HUDEP-2 (cell line): ENCODE results near the gene ZDHHC24.

Experiments
- DNase-seq, 76 experiments: peaks; one replicate each; lab custom pipeline; 2025; ENCODE audit not compliant: unreplicated experiment in 76 of 76; lab: John Stamatoyannopoulos, UW

The ZDHHC24 gene

GRCh38 chr11:66505276-66505816 is 40.5 kb downstream of the ZDHHC24 start:
- DNase-seq: no peak

- no peak for DNase-seq
Measured at GRCh38 chr11:66498506-66498905, 47.3 kb downstream of the ZDHHC24 start.

- DNase-seq: no peak
Measured at GRCh38 chr11:66497206-66497605, 48.6 kb downstream of the ZDHHC24 start.

- no peak for DNase-seq
Measured at GRCh38 chr11:66495401-66495854, 50.4 kb downstream of the ZDHHC24 start.

- DNase-seq: no peak
Measured at GRCh38 chr11:66494935-66495334, 50.9 kb downstream of the ZDHHC24 start.

- DNase-seq: no peak
Measured at GRCh38 chr11:66494458-66494857, 51.4 kb downstream of the ZDHHC24 start.

- DNase-seq: no peak
Measured at GRCh38 chr11:66493130-66493529, 52.7 kb downstream of the ZDHHC24 start.

GRCh38 chr11:66492161-66492865 is 53.5 kb downstream of the ZDHHC24 start:
- DNase-seq: no peak

- no peak for DNase-seq
Measured at GRCh38 chr11:66491315-66491935, 54.4 kb downstream of the ZDHHC24 start.

- DNase-seq: no peak
Measured at GRCh38 chr11:66489636-66490035, 56.2 kb downstream of the ZDHHC24 start.

- no peak for DNase-seq
Measured at GRCh38 chr11:66488957-66489356, 56.9 kb downstream of the ZDHHC24 start.

GRCh38 chr11:66484806-66485380 is 61.0 kb downstream of the ZDHHC24 start:
- no peak for DNase-seq

GRCh38 chr11:66480117-66480938 is 65.5 kb downstream of the ZDHHC24 start, which contains the start of gene DPP3:
Gene DPP3, plus strand, starts transcription at chr11:66480434. Its CDS starts 1,767 bp downstream, at chr11:66482201.
- DNase-seq: peak in 75 of 76 experiments; percentile 71 to 98 (median 95)

- peak in 23 of 76 experiments; percentile 5 to 76 (median 32) for DNase-seq
Measured at GRCh38 chr11:66479394-66480116, 66.3 kb downstream of the ZDHHC24 start.

GRCh38 chr11:66478729-66479393 is 67.0 kb downstream of the ZDHHC24 start:
- DNase-seq: peak in 2 of 76 experiments; percentile 5

GRCh38 chr11:66477263-66478201 is 68.3 kb downstream of the ZDHHC24 start:
- no peak for DNase-seq

- no peak for DNase-seq
Measured at GRCh38 chr11:66476841-66477251, 69.0 kb downstream of the ZDHHC24 start.

GRCh38 chr11:66476173-66476840 is 69.5 kb downstream of the ZDHHC24 start:
- no peak for DNase-seq
